Measurements from ENCODE around the gene RABAC1.

Gene RABAC1

GRCh38 chr19:41930926-41931592 lies 28.1 kb downstream of the RABAC1 start:
- Histone ChIP-seq H3K27me3 (replicated peaks; ENCODE audit: control insufficient read depth, insufficient read depth, low read length) (peaks cover 7% of the 10 kb centered on the region), H3K36me3 (ENCODE audit: control insufficient read depth, insufficient read depth, low read length) (no peaks in the 10 kb centered on the region), H3K4me3 (replicated peaks; ENCODE audit: low read depth, low read length) (no peak overlapping the region)
- peak; percentile 62 for TF ChIP-seq CTCF (IDR thresholded peaks at IDR 0.05; ENCODE audit: insufficient read depth, low read length, poor library complexity, severe bottlenecking)
- no peak for DNase-seq (ENCODE audit: extremely low read depth, insufficient read length)

- DNase-seq (ENCODE audit: extremely low read depth, insufficient read length), result no peak
- Histone ChIP-seq H3K27me3 (replicated peaks; ENCODE audit: control insufficient read depth, insufficient read depth, low read length) (peaks cover 7% of the 10 kb centered on the region), H3K36me3 (ENCODE audit: control insufficient read depth, insufficient read depth, low read length) (no peaks in the 10 kb centered on the region), H3K4me3 (replicated peaks; ENCODE audit: low read depth, low read length) (no peak overlapping the region)
- TF ChIP-seq CTCF (IDR thresholded peaks at IDR 0.05; ENCODE audit: insufficient read depth, low read length, poor library complexity, severe bottlenecking), result no peak
Measured at GRCh38 chr19:41930322-41930722, 28.8 kb downstream of the RABAC1 start.

- H3K27me3 ChIP-seq (replicated peaks; ENCODE audit: control insufficient read depth, insufficient read depth, low read length), result peaks cover 7% of the 10 kb centered on the region
Measured at GRCh38 chr19:41929536-41930071, 29.5 kb downstream of the RABAC1 start.

GRCh38 chr19:41928754-41929535 lies 30.2 kb downstream of the RABAC1 start:
- Histone ChIP-seq H3K27me3 (replicated peaks; ENCODE audit: control insufficient read depth, insufficient read depth, low read length) (peaks cover 7% of the 10 kb centered on the region), H3K36me3 (ENCODE audit: control insufficient read depth, insufficient read depth, low read length) (no peaks in the 10 kb centered on the region), H3K4me3 (replicated peaks; ENCODE audit: low read depth, low read length) (peak overlapping the region; percentile 47)
- TF ChIP-seq CTCF (IDR thresholded peaks at IDR 0.05; ENCODE audit: insufficient read depth, low read length, poor library complexity, severe bottlenecking), result no peak
- no peak for DNase-seq (ENCODE audit: extremely low read depth, insufficient read length)

More at GRCh38 chr19:41929536-41930071, 29.5 kb downstream of the RABAC1 start:
- TF ChIP-seq CTCF (IDR thresholded peaks at IDR 0.05; ENCODE audit: insufficient read depth, low read length, poor library complexity, severe bottlenecking), result no peak
- Histone ChIP-seq H3K36me3 (ENCODE audit: control insufficient read depth, insufficient read depth, low read length) (no peaks in the 10 kb centered on the region), H3K4me3 (replicated peaks; ENCODE audit: low read depth, low read length) (no peak overlapping the region)
- no peak for DNase-seq (ENCODE audit: extremely low read depth, insufficient read length)

- no peak for DNase-seq (ENCODE audit: extremely low read depth, insufficient read length)
- Histone ChIP-seq H3K36me3 (ENCODE audit: control insufficient read depth, insufficient read depth, low read length) (no peaks in the 10 kb centered on the region), H3K27me3 (replicated peaks; ENCODE audit: control insufficient read depth, insufficient read depth, low read length) (peaks cover 7% of the 10 kb centered on the region), H3K4me3 (replicated peaks; ENCODE audit: low read depth, low read length) (peak within 1 kb of the TSS; percentile 52)
- TF ChIP-seq CTCF (IDR thresholded peaks at IDR 0.05; ENCODE audit: insufficient read depth, low read length, poor library complexity, severe bottlenecking), result no peak
Measured at GRCh38 chr19:41928221-41928683, 30.9 kb downstream of the RABAC1 start, which contains the start of gene ERFL. Gene ERFL, minus strand, starts transcription at chr19:41928449. Its CDS starts 15,530 bp downstream, at chr19:41912919.
